SK-N-SH (cell line): ENCODE measurements around the gene CREB5. TPM values are rescaled to one million over a fixed set of nuclear protein-coding genes. Genes with fewer than 3 reads are reported as not detected.

Experiments
- CTCF ChIA-PET: fragments of 300-600, 350-600 bp; formaldehyde crosslinking; extraction: SDS; loops from one replicate; lab custom pipeline; 2021; lab: Yijun Ruan, JAX
- POLR2A ChIA-PET: fragments of 350-600 bp; sonication (Branson Sonifier 250); formaldehyde crosslinking; extraction: SDS; loops from one replicate; lab custom pipeline; 2020; ENCODE audit warnings: antibody characterized with exemption, inconsistent platforms; lab: Yijun Ruan, JAX
- DNase-seq: peaks from one replicate; pipeline ENCODE4 v3.0.0; 2012
- H2AFZ ChIP-seq: fragments of 200-600 bp; sonication (generic); 2 replicates; pipeline ENCODE4 v1.8.1; 2016; ENCODE audit warnings: antibody characterized with exemption, mild to moderate bottlenecking, low read depth
- H3F3A ChIP-seq: fragments of 200-600 bp; sonication (generic); replicated peaks from 2 replicates; pipeline ENCODE3; 2016; ENCODE audit warnings: antibody characterized with exemption, mild to moderate bottlenecking; ENCODE audit not compliant: insufficient read depth
- H3K27ac ChIP-seq, 2 experiments: fragments of 200-500 bp in 1 of 2; fragments of 200-600 bp in 1 of 2; sonication (Bioruptor generic) in 1 of 2; sonication (generic), shearing (Covaris generic) in 1 of 2; 2 replicates each; pipeline versions ENCODE4 v1.5.1 to v1.6.1; 2014 to 2016; ENCODE audit warnings: low read depth in 2 of 2, inconsistent platforms in 1 of 2, low read length in 1 of 2, mild to moderate bottlenecking in 1 of 2, mixed read lengths in 1 of 2
- H3K27me3 ChIP-seq: fragments of 200-600 bp; sonication (generic), shearing (Covaris generic); 2 replicates; pipeline ENCODE4 v1.6.1; 2016; ENCODE audit warnings: mixed run types; ENCODE audit not compliant: insufficient read depth
- H3K36me3 ChIP-seq, 2 experiments: fragments of 200-500 bp in 1 of 2; fragments of 200-600 bp in 1 of 2; sonication (Bioruptor generic) in 1 of 2; sonication (generic) in 1 of 2; replicated peaks in 1 of 2; 2 replicates each; pipeline versions ENCODE3 to v1.5.1; 2014 to 2016; ENCODE audit warnings: low read length in 1 of 2, mild to moderate bottlenecking in 1 of 2; ENCODE audit not compliant: insufficient read depth in 2 of 2, control insufficient read depth in 1 of 2
- H3K4me1 ChIP-seq, 2 experiments: fragments of 200-500 bp in 1 of 2; fragments of 200-600 bp in 1 of 2; sonication (Bioruptor generic) in 1 of 2; sonication (generic), shearing (Covaris generic) in 1 of 2; 2 replicates each; pipeline versions ENCODE4 v1.5.1 to v1.6.1; 2014 to 2016; ENCODE audit warnings: low read depth in 1 of 2, low read length in 1 of 2, mixed run types in 1 of 2; ENCODE audit not compliant: insufficient read depth in 2 of 2, control insufficient read depth in 1 of 2
- H3K4me2 ChIP-seq: fragments of 200-600 bp; sonication (generic), shearing (Covaris generic); 2 replicates; pipeline ENCODE4 v1.6.1; 2017; ENCODE audit warnings: mixed run types
- H3K4me3 ChIP-seq, 2 experiments: fragments of 200-500 bp in 1 of 2; fragments of 200-600 bp in 1 of 2; sonication (Bioruptor generic) in 1 of 2; sonication (generic), shearing (Covaris generic) in 1 of 2; 2 replicates each; pipeline versions ENCODE4 v1.5.1 to v1.8.1; 2014 to 2016; ENCODE audit warnings: low read depth in 2 of 2, inconsistent platforms in 1 of 2, low read length in 1 of 2, mild to moderate bottlenecking in 1 of 2, mixed read lengths in 1 of 2, moderate library complexity in 1 of 2
- H3K79me2 ChIP-seq: fragments of 200-600 bp; sonication (generic); 2 replicates; pipeline ENCODE4 v1.8.1; 2017; ENCODE audit warnings: mild to moderate bottlenecking; ENCODE audit not compliant: insufficient read depth
- H3K9ac ChIP-seq: fragments of 200-600 bp; sonication (generic); 2 replicates; pipeline ENCODE4 v1.6.1; 2017; ENCODE audit warnings: mixed run types
- H3K9me2 ChIP-seq: fragments of 200-600 bp; sonication (generic); 2 replicates; pipeline ENCODE4 v1.6.1; 2017; ENCODE audit warnings: mixed run types
- H3K9me3 ChIP-seq: fragments of 200-600 bp; sonication (generic); 2 replicates; pipeline ENCODE4 v1.6.1; 2017; ENCODE audit warnings: mixed run types, mild to moderate bottlenecking, moderate library complexity
- H4K20me1 ChIP-seq: fragments of 200-600 bp; sonication (generic); 2 replicates; pipeline ENCODE4 v1.6.1; 2017; ENCODE audit warnings: mild to moderate bottlenecking, mixed run types; ENCODE audit not compliant: insufficient read depth
- EZH2phosphoT487 ChIP-seq: fragments of 200-600 bp; sonication (generic); IDR thresholded peaks from 2 replicates; pipeline ENCODE4 v1.6.1; 2017; ENCODE audit warnings: low read depth, mixed run types, mild to moderate bottlenecking, antibody characterized with exemption, moderate library complexity, borderline replicate concordance
- FOSL2 ChIP-seq: IDR thresholded peaks from 2 replicates; pipeline ENCODE4 v1.4.0; 2012; ENCODE audit warnings: low read depth, mild to moderate bottlenecking, moderate library complexity, borderline replicate concordance
- FOXJ3 ChIP-seq: sonication (generic); formaldehyde crosslinking; IDR thresholded peaks from 2 replicates; pipeline ENCODE4 v1.5.1; 2020; ENCODE audit warnings: mild to moderate bottlenecking, missing genetic modification reagents
- FOXM1 ChIP-seq: IDR thresholded peaks from 2 replicates; pipeline ENCODE4 v1.4.0; 2012; ENCODE audit warnings: low read depth, mild to moderate bottlenecking
- GABPA ChIP-seq: IDR thresholded peaks from 2 replicates; pipeline ENCODE4 v1.4.0; 2012; ENCODE audit warnings: low read depth, mild to moderate bottlenecking
- MAX ChIP-seq: IDR thresholded peaks from 2 replicates; pipeline ENCODE4 v1.4.0; 2012; ENCODE audit warnings: low read depth
- NFIC ChIP-seq: IDR thresholded peaks from 2 replicates; pipeline ENCODE4 v1.4.0; 2012; ENCODE audit warnings: borderline replicate concordance
- NRF1 ChIP-seq: IDR thresholded peaks from 2 replicates; pipeline ENCODE4 v1.6.1; 2012; ENCODE audit warnings: low read depth, mild to moderate bottlenecking, low read length
- POLR2AphosphoS5 ChIP-seq: IDR thresholded peaks from 2 replicates; pipeline ENCODE4 v1.6.1; 2012; ENCODE audit warnings: low read depth, low read length
- RAD21 ChIP-seq: IDR thresholded peaks from 2 replicates; pipeline ENCODE4 v1.6.1; 2012; ENCODE audit warnings: mild to moderate bottlenecking, low read length
- RCOR1 ChIP-seq: fragments of 150-350 bp; IDR thresholded peaks from 2 replicates; pipeline ENCODE4 v1.6.1; 2017; ENCODE audit warnings: antibody characterized with exemption, low read length
- RFX5 ChIP-seq: IDR thresholded peaks from 2 replicates; pipeline ENCODE4 v1.6.1; 2012; ENCODE audit warnings: mild to moderate bottlenecking, improper control_type of control experiment, low read length
- RXRA ChIP-seq: IDR thresholded peaks from 2 replicates; pipeline ENCODE4 v1.4.0; 2012; ENCODE audit warnings: low read depth, mild to moderate bottlenecking, borderline replicate concordance
- SIN3A ChIP-seq: IDR thresholded peaks from 2 replicates; pipeline ENCODE4 v1.6.1; 2012; ENCODE audit warnings: low read depth, mild to moderate bottlenecking, low read length, moderate library complexity, borderline replicate concordance
- SMC3 ChIP-seq: IDR thresholded peaks from 2 replicates; pipeline ENCODE4 v1.6.1; 2012; ENCODE audit warnings: low read depth, low read length, improper control_type of control experiment
- TAF1 ChIP-seq: IDR thresholded peaks from 2 replicates; pipeline ENCODE4 v1.6.1; 2012; ENCODE audit warnings: low read depth, mild to moderate bottlenecking, low read length, moderate library complexity, borderline replicate concordance
- TCF12 ChIP-seq: IDR thresholded peaks from 2 replicates; pipeline ENCODE4 v1.4.0; 2012
- TEAD4 ChIP-seq: IDR thresholded peaks from 2 replicates; pipeline ENCODE4 v1.4.0; 2012; ENCODE audit warnings: mild to moderate bottlenecking, borderline replicate concordance; ENCODE audit not compliant: insufficient read depth
- YY1 ChIP-seq: IDR thresholded peaks from 2 replicates; pipeline ENCODE4 v1.4.0; 2012; ENCODE audit warnings: low read depth, mild to moderate bottlenecking
- ZBTB33 ChIP-seq: IDR thresholded peaks from 2 replicates; pipeline ENCODE4 v1.4.0; 2012; ENCODE audit warnings: low read depth, borderline replicate concordance
- WGBS: methylation state at CpG from one replicate; pipeline ENCODE4 v1.1.6; 2017; ENCODE audit warnings: low lambda C conversion rate; 5-methylcytosine and 5-hydroxymethylcytosine counted together
- polyA plus RNA-seq, 3 experiments: library from polyadenylated mRNA; depleted of rRNA; stranded (reverse); fragments of >200 nt; gene quantifications; 2 replicates each; pipeline ENCODE4 v1.2.3, GENCODE V29; 2012
- TF ChIP-seq, protein P1 (sequence below): IDR thresholded peaks from 2 replicates; pipeline ENCODE4; 2012

The CREB5 gene
- polyA plus RNA-seq, 1 of the 3 experiments (the other 2 are of a cell fraction), result 19.3 TPM

DNA sequence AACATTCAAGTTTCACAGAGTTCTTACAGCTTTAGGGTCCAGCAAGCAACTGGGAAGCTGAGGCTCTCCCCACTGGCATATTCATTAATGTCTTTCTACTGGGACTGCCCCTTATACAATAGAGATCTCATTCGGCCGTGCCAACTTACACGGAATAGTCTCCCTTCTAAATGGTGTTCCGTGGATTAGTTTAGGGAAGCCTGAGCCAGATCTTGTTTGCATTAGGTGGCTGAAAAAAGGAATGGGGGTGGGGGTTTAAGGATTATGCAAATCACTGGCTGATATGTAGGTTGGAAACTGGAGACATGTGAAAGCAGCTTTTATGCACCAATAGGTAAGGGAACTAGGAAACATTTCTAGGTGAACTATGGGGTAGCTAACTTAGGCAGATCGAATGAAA, 327.5 kb downstream of the CREB5 start:
- no peaks in the 10 kb centered on the region for H3F3A ChIP-seq
- POLR2A ChIA-PET, result no interaction called here

DNA sequence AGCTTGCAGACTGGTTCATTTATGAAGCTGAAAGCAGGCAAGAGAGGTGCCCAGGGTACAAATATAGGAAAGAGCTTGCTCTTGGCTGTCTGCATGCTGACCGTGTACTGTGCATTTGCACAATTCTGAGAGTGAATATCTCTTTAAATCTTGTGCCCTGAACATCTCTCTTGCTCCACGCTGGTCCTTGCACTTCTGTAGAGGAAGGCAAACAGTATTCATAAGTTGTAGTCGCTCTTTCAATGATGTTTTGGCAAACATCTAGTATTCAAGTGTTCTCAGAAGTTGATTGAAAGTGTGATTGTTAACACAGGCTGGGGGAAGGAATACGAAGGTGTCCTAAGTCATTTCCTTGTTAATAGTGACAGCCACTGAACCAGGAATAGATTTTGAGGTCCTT, 332.6 kb downstream of the CREB5 start:
- POLR2A ChIA-PET, result no interaction called here
- H3K9me2 ChIP-seq, result no peaks in the 10 kb centered on the region
- peaks cover 12% of the 10 kb centered on the region for H3F3A ChIP-seq
- no peak for DNase-seq
- no peaks in the 10 kb centered on the region for H3K36me3 ChIP-seq
- H2AFZ ChIP-seq, result no peak overlapping the region
- CTCF ChIA-PET, result interaction anchor here (0.6 to 1.1 kb wide), 2 partner anchors 109 to 196 kb away, joined by 3 read pairs; no protein-coding TSS in a partner anchor
- H3K4me3 ChIP-seq, result no peak overlapping the region
- no peak overlapping the region for H3K27ac ChIP-seq
- H4K20me1 ChIP-seq, result no peaks in the 10 kb centered on the region
- H3K79me2 ChIP-seq, result no peaks in the 10 kb centered on the region
- peaks cover 15 to 19% of the 10 kb centered on the region in 2 experiments for H3K4me1 ChIP-seq
- no peak overlapping the region for H3K4me2 ChIP-seq
- WGBS, result 88% methylated on average over 4 of the region's 4 CpGs
- H3K9ac ChIP-seq, result no peak overlapping the region
- H3K27me3 ChIP-seq, result no peaks in the 10 kb centered on the region
- no peaks in the 10 kb centered on the region for H3K9me3 ChIP-seq
- TF ChIP-seq, protein P1, sequence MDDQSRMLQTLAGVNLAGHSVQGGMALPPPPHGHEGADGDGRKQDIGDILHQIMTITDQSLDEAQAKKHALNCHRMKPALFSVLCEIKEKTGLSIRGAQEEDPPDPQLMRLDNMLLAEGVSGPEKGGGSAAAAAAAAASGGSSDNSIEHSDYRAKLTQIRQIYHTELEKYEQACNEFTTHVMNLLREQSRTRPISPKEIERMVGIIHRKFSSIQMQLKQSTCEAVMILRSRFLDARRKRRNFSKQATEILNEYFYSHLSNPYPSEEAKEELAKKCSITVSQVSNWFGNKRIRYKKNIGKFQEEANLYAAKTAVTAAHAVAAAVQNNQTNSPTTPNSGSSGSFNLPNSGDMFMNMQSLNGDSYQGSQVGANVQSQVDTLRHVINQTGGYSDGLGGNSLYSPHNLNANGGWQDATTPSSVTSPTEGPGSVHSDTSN, result no peak
- TF ChIP-seq TEAD4, result no peak
- no peak for TF ChIP-seq GABPA
- no peak for TF ChIP-seq MAX
- no peak for TF ChIP-seq FOXJ3 (CRISPR knock-in tag)
- TF ChIP-seq SIN3A, result no peak
- TF ChIP-seq RCOR1, result no peak
- TF ChIP-seq SMC3, result no peak
- TF ChIP-seq TCF12, result no peak
- TF ChIP-seq TAF1, result no peak
- TF ChIP-seq FOSL2, result no peak
- TF ChIP-seq RFX5, result no peak
- no peak for TF ChIP-seq FOXM1
- TF ChIP-seq RAD21, result no peak

More for the DNA sequence above, 327.5 kb downstream of the CREB5 start:
- Histone ChIP-seq H3K4me3 (no peak overlapping the region), H3K27me3 (no peaks in the 10 kb centered on the region), H3K9ac (no peak overlapping the region), H3K4me1 (peaks cover 0 to 2% of the 10 kb centered on the region in 2 experiments; a peak in 1 of 4 replicates), H3K9me2 (no peaks in the 10 kb centered on the region), H3K27ac (no peak overlapping the region), H4K20me1 (no peaks in the 10 kb centered on the region), H3K9me3 (no peaks in the 10 kb centered on the region), H3K4me2 (no peak overlapping the region)
- 87% methylated on average over 5 of the region's 5 CpGs for WGBS
- CTCF ChIA-PET, result interaction anchor here (1.6 kb wide), 1 partner anchor 8 kb away, joined by 6 read pairs; no protein-coding TSS in a partner anchor
- TF ChIP-seq NFIC, result no peak
- no peak for TF ChIP-seq EZH2phosphoT487
- TF ChIP-seq TAF1, result no peak
- no peak for TF ChIP-seq SIN3A
- TF ChIP-seq TCF12, result no peak
- no peak for TF ChIP-seq RXRA
- no peak for TF ChIP-seq POLR2AphosphoS5
- TF ChIP-seq RAD21, result no peak
- TF ChIP-seq NRF1, result no peak
- no peak for TF ChIP-seq ZBTB33
- TF ChIP-seq YY1, result no peak
- TF ChIP-seq, all 33 proteins: peak for 0
- H3K79me2 ChIP-seq, result no peaks in the 10 kb centered on the region
- H3K36me3 ChIP-seq, result no peaks in the 10 kb centered on the region
- H2AFZ ChIP-seq, result no peak overlapping the region
- DNase-seq, result no peak
